Measurements from ENCODE around the gene NXPH1. TPM values are rescaled to one million over a fixed set of nuclear protein-coding genes. Genes with fewer than 3 reads are reported as not detected.

Gene NXPH1
- total RNA-seq, 1 experiment from 2014 or later: 1.2 TPM

- peaks cover 9% of the 10 kb centered on the region; the same call in 1 of the 2 replicates for H3K4me1 ChIP-seq
- no peak overlapping the region for H3K4me3 Mint-ChIP-seq (ENCODE audit: unreplicated experiment)
- no peaks in the 10 kb centered on the region for H3K27me3 Mint-ChIP-seq (ENCODE audit: insufficient read depth, unreplicated experiment)
- no TSS peak for BruUV-seq (replicated peaks)
- no peaks in the 10 kb centered on the region for H3K9me3 ChIP-seq
- TF ChIP-seq, protein P1, sequence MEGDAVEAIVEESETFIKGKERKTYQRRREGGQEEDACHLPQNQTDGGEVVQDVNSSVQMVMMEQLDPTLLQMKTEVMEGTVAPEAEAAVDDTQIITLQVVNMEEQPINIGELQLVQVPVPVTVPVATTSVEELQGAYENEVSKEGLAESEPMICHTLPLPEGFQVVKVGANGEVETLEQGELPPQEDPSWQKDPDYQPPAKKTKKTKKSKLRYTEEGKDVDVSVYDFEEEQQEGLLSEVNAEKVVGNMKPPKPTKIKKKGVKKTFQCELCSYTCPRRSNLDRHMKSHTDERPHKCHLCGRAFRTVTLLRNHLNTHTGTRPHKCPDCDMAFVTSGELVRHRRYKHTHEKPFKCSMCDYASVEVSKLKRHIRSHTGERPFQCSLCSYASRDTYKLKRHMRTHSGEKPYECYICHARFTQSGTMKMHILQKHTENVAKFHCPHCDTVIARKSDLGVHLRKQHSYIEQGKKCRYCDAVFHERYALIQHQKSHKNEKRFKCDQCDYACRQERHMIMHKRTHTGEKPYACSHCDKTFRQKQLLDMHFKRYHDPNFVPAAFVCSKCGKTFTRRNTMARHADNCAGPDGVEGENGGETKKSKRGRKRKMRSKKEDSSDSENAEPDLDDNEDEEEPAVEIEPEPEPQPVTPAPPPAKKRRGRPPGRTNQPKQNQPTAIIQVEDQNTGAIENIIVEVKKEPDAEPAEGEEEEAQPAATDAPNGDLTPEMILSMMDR (IDR thresholded peaks at IDR 0.05; ENCODE audit: insufficient read depth in 1 of 2, low read depth in 1 of 2, low read length in 1 of 2, severe bottlenecking in 1 of 2, unreplicated experiment in 1 of 2): no peak
- no peaks in the 10 kb centered on the region for H3K36me3 ChIP-seq (ENCODE audit: control insufficient read depth, insufficient read depth, low read length)
- POLR2A ChIA-PET: no interaction called here
- intact Hi-C loops (cut with micrococcal nuclease; ENCODE audit: unreplicated experiment): loop anchor here (5.0 kb wide), 1 partner anchor 130 kb away; no protein-coding TSS in a partner anchor
- no peak for DNase-seq
- CTCF ChIA-PET: no interaction called here
- H3K9me3 Mint-ChIP-seq (ENCODE audit: unreplicated experiment): peaks cover 10% of the 10 kb centered on the region
- H3K4me3 ChIP-seq (ENCODE audit: low read depth, low read length): no peak overlapping the region
- H3K36me3 Mint-ChIP-seq (ENCODE audit: insufficient read depth, unreplicated experiment): no peaks in the 10 kb centered on the region
- no peak overlapping the region for H3K27ac Mint-ChIP-seq (ENCODE audit: unreplicated experiment)
- H3K27me3 ChIP-seq (replicated peaks; ENCODE audit: control insufficient read depth, insufficient read depth, low read length): no peaks in the 10 kb centered on the region
- peaks cover 13% of the 10 kb centered on the region for H3K4me1 Mint-ChIP-seq (ENCODE audit: low read depth, unreplicated experiment)
These were observed 134.2 kb downstream of the NXPH1 start for GRCh38 chr7:8567626-8568025.

DNA sequence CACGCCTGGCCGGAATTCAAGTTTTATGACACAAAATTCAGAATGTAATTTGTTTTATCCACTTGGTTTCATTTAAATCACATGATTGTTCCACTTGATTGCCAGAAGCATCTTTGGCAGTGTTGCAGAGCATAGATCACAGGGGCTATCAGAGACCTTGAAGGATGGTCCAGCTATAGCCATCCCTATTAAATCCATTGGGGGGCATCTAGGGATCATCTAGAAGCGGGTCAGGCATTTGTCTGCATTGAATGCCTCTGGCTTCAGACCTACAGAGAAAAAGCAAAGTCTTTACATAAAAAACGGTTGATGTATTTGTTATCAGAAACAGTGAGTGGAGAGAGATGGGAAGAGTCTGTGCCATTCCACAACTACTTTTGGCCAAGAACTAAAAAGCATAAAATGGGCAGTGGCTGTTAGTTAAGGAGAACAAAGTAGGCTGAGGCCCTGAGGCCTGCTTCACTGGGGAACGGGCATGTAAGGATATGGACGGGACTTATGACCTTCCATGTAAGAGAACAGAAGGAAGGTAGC lies 146.3 kb downstream of the NXPH1 start:
- Mint-ChIP-seq H3K9me3 (ENCODE audit: unreplicated experiment) (peaks cover 13% of the 10 kb centered on the region), H3K27ac (ENCODE audit: unreplicated experiment) (no peak overlapping the region), H3K4me1 (ENCODE audit: low read depth, unreplicated experiment) (no peaks in the 10 kb centered on the region), H3K36me3 (ENCODE audit: insufficient read depth, unreplicated experiment) (no peaks in the 10 kb centered on the region), H3K27me3 (ENCODE audit: insufficient read depth, unreplicated experiment) (no peaks in the 10 kb centered on the region), H3K4me3 (ENCODE audit: unreplicated experiment) (no peak overlapping the region)
- BruUV-seq (replicated peaks): no TSS peak
- TF ChIP-seq, protein P1 (IDR thresholded peaks at IDR 0.05; ENCODE audit: insufficient read depth in 1 of 2, low read depth in 1 of 2, low read length in 1 of 2, severe bottlenecking in 1 of 2, unreplicated experiment in 1 of 2): no peak
- ChIA-PET POLR2A (no interaction called here), CTCF (no interaction called here)
- no peaks in the 10 kb centered on the region for H3K36me3 ChIP-seq (ENCODE audit: control insufficient read depth, insufficient read depth, low read length)
- H3K4me1 ChIP-seq: no peaks in the 10 kb centered on the region
- DNase-seq: no peak
- H3K9me3 ChIP-seq: no peaks in the 10 kb centered on the region
- intact Hi-C loops (cut with micrococcal nuclease; ENCODE audit: unreplicated experiment): loop anchor here (2.0 kb wide), 1 partner anchor 145 kb away; no protein-coding TSS in a partner anchor
- H3K27me3 ChIP-seq (replicated peaks; ENCODE audit: control insufficient read depth, insufficient read depth, low read length): no peaks in the 10 kb centered on the region
- H3K4me3 ChIP-seq (ENCODE audit: low read depth, low read length): no peak overlapping the region

DNA sequence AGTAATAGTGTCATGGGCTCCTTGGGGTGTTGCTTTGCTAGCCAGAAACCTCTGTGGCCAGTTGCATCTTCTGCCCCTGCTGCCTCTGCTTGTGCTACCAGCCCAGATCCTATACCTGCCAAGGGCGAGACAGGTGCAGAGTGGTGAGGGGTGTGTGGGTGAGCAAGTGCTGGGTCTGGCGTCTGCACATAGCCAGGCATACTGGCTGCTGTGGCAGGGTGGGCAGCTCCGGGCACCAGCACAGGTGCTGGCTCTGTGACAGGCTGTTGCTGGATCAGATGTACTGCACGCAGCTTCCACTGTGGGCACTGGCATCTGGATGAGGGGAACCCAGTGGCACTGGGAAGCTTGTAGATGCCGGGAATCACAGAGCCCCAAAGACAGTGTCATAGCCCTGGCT lies 148.4 kb downstream of the NXPH1 start:
- Mint-ChIP-seq H3K9me3 (ENCODE audit: unreplicated experiment) (peaks cover 25% of the 10 kb centered on the region), H3K27me3 (ENCODE audit: insufficient read depth, unreplicated experiment) (no peaks in the 10 kb centered on the region)
- POLR2A ChIA-PET: no interaction called here

More for the DNA sequence above, 148.4 kb downstream of the NXPH1 start:
- CTCF ChIA-PET: interaction anchor here (0.9 kb wide), 1 partner anchor 142 kb away, joined by 3 read pairs; no protein-coding TSS in a partner anchor
- Histone ChIP-seq H3K9me3 (no peaks in the 10 kb centered on the region), H3K4me1 (no peaks in the 10 kb centered on the region), H3K4me3 (ENCODE audit: low read depth, low read length) (no peak overlapping the region), H3K36me3 (ENCODE audit: control insufficient read depth, insufficient read depth, low read length) (no peaks in the 10 kb centered on the region), H3K27me3 (replicated peaks; ENCODE audit: control insufficient read depth, insufficient read depth, low read length) (no peaks in the 10 kb centered on the region)
- TF ChIP-seq, protein P1 (IDR thresholded peaks at IDR 0.05; ENCODE audit: insufficient read depth in 1 of 2, low read depth in 1 of 2, low read length in 1 of 2, severe bottlenecking in 1 of 2, unreplicated experiment in 1 of 2): no peak
- no peak for DNase-seq
- no peak overlapping the region for H3K4me3 Mint-ChIP-seq (ENCODE audit: unreplicated experiment)
- H3K4me1 Mint-ChIP-seq (ENCODE audit: low read depth, unreplicated experiment): no peaks in the 10 kb centered on the region
- no TSS peak for BruUV-seq (replicated peaks)
- H3K27ac Mint-ChIP-seq (ENCODE audit: unreplicated experiment): no peak overlapping the region
- no peaks in the 10 kb centered on the region for H3K36me3 Mint-ChIP-seq (ENCODE audit: insufficient read depth, unreplicated experiment)
- intact Hi-C loops (cut with micrococcal nuclease; ENCODE audit: unreplicated experiment): no loop called here

Measured in Caco-2 (cell line).